GM12878 (cell line): ENCODE measurements around the gene TACC2. TPM values are rescaled to one million over a fixed set of nuclear protein-coding genes. Genes with fewer than 3 reads are reported as not detected.

Experiments used
- ATAC-seq: fragments of 200-7000 bp; cut with Tn5 transposase; 3 replicates; pipeline ENCODE4 v1.9.1; 2020; ENCODE audit warnings: mild to moderate bottlenecking, moderate library complexity
- BruUV-seq: library from RNA; stranded (reverse); fragments of 400-500 nt; replicated peaks from 2 replicates; lab custom pipeline; 2021; lab: Mats Ljungman, UMichigan
- CTCF ChIA-PET: fragments of 300-600 bp; sonication (Branson Sonifier 250); formaldehyde crosslinking; extraction: SDS; loops from one replicate; lab custom pipeline; 2021; ENCODE audit warnings: inconsistent platforms; lab: Yijun Ruan, JAX
- POLR2A ChIA-PET: fragments of 350-600 bp; formaldehyde crosslinking; extraction: SDS; loops from one replicate; lab custom pipeline; 2021; ENCODE audit warnings: inconsistent platforms; lab: Charles Lee
- RAD21 ChIA-PET: fragments of 300-600 bp; sonication (Branson Sonifier 250); formaldehyde crosslinking; loops from one replicate; lab custom pipeline; 2023; ENCODE audit warnings: antibody characterized with exemption; ENCODE audit not compliant: unreplicated experiment; lab: Charles Lee
- SMC1A ChIA-PET: fragments of 300-600 bp; sonication (Branson Sonifier 250); formaldehyde crosslinking; loops from one replicate; lab custom pipeline; 2023; ENCODE audit not compliant: unreplicated experiment, uncharacterized antibody; lab: Charles Lee
- DNase-seq: peaks from one replicate; pipeline ENCODE4 v3.0.0-alpha.2; 2011; ENCODE audit warnings: low read depth, low spot score
- FAIRE-seq: peaks from 3 replicates; lab custom pipeline; 2011; peaks lifted over from hg19 to GRCh38; lab: Jason Lieb, UNC
- H2AFZ ChIP-seq: 2 replicates; pipeline ENCODE4 v1.6.0; 2011; ENCODE audit warnings: low read depth, low read length, control low read depth; ENCODE audit not compliant: control insufficient read depth
- H3K27ac ChIP-seq: 2 replicates; pipeline ENCODE4 v1.5.1; 2011; ENCODE audit warnings: control low read depth; ENCODE audit not compliant: control insufficient read depth, insufficient read depth
- H3K27me3 ChIP-seq, 2 experiments: replicated peaks in 1 of 2; 2 replicates each; pipeline versions ENCODE4 v1.6.0 to v1.6.1; 2011; ENCODE audit warnings: low read length in 1 of 2; ENCODE audit not compliant: control insufficient read depth in 2 of 2, insufficient read depth in 2 of 2
- H3K36me3 ChIP-seq, 2 experiments: 2 replicates each; pipeline ENCODE4 v1.5.1; 2011; ENCODE audit warnings: low read length in 1 of 2; ENCODE audit not compliant: control insufficient read depth in 2 of 2, insufficient read depth in 2 of 2
- H3K4me1 ChIP-seq: 2 replicates; pipeline ENCODE4 v1.6.1; 2011; ENCODE audit warnings: mild to moderate bottlenecking, low read length, moderate library complexity, mixed read lengths; ENCODE audit not compliant: control insufficient read depth, insufficient read depth
- H3K4me2 ChIP-seq: 2 replicates; pipeline ENCODE4 v1.6.0; 2011; ENCODE audit warnings: control low read depth; ENCODE audit not compliant: control insufficient read depth, insufficient read depth
- H3K4me3 ChIP-seq: fragments of 200-600 bp; sonication (generic); 2 replicates; pipeline ENCODE4 v1.5.1; 2016
- H3K79me2 ChIP-seq: 2 replicates; pipeline ENCODE4 v1.6.0; 2011; ENCODE audit warnings: low read length; ENCODE audit not compliant: control insufficient read depth, insufficient read depth
- H3K9ac ChIP-seq: 2 replicates; pipeline ENCODE4 v1.8.0; 2011; ENCODE audit warnings: low read length, control low read depth, mixed read lengths; ENCODE audit not compliant: control insufficient read depth, insufficient read depth
- H3K9me3 ChIP-seq: replicated peaks from 3 replicates; pipeline ENCODE4 v1.5.1; 2011; ENCODE audit warnings: mild to moderate bottlenecking, low read length; ENCODE audit not compliant: control insufficient read depth, insufficient read depth
- H4K20me1 ChIP-seq: 2 replicates; pipeline ENCODE4 v1.6.0; 2011; ENCODE audit not compliant: control insufficient read depth, insufficient read depth
- CHD1 ChIP-seq: IDR thresholded peaks from 2 replicates; pipeline ENCODE4 v1.6.1; 2012; ENCODE audit warnings: low read depth, low read length, improper control_type of control experiment
- IKZF2 ChIP-seq, 2 experiments: fragments of 450-650 bp; IDR thresholded peaks; 2 replicates each; pipeline ENCODE4 v1.6.1; 2017; ENCODE audit warnings: mild to moderate bottlenecking in 2 of 2, moderate library complexity in 2 of 2
- MEF2B ChIP-seq: fragments of 450-650 bp; IDR thresholded peaks from 2 replicates; pipeline ENCODE4 v1.6.1; 2018; ENCODE audit warnings: mild to moderate bottlenecking, moderate library complexity; ENCODE audit not compliant: partially characterized antibody, poor library complexity, severe bottlenecking
- NFXL1 ChIP-seq: fragments of 450-650 bp; IDR thresholded peaks from 2 replicates; pipeline ENCODE4 v1.6.1; 2017; ENCODE audit warnings: antibody characterized with exemption, mild to moderate bottlenecking, borderline replicate concordance
- NR2C2 ChIP-seq: IDR thresholded peaks from 2 replicates; pipeline ENCODE4 v1.6.1; 2011; ENCODE audit warnings: borderline replicate concordance, low read depth; ENCODE audit not compliant: control insufficient read depth, insufficient read length
- SRF ChIP-seq, 2 experiments: IDR thresholded peaks; 2 replicates each; pipeline ENCODE4 v1.6.1; 2011; ENCODE audit warnings: low read depth in 2 of 2, low read length in 2 of 2, mild to moderate bottlenecking in 1 of 2, moderate library complexity in 1 of 2
- TBL1XR1 ChIP-seq: IDR thresholded peaks from 2 replicates; pipeline ENCODE4 v1.6.1; 2012; ENCODE audit warnings: low read depth, low read length, improper control_type of control experiment
- TCF7 ChIP-seq: IDR thresholded peaks from 2 replicates; pipeline ENCODE4 v1.6.1; 2014; ENCODE audit warnings: antibody characterized with exemption, borderline replicate concordance
- ZNF207 ChIP-seq: fragments of 450-650 bp; IDR thresholded peaks from 2 replicates; pipeline ENCODE4 v1.6.1; 2014; ENCODE audit warnings: antibody characterized with exemption, mild to moderate bottlenecking, borderline replicate concordance
- ZNF384 ChIP-seq: IDR thresholded peaks from 2 replicates; pipeline ENCODE4 v1.6.1; 2012; ENCODE audit warnings: low read depth, mild to moderate bottlenecking, low read length, improper control_type of control experiment, borderline replicate concordance
- WGBS: methylation state at CpG from one replicate; pipeline ENCODE4 v1.1.6; 2016; ENCODE audit warnings: low lambda C conversion rate; ENCODE audit not compliant: insufficient replicate concordance, insufficient coverage; ENCODE audit errors: missing lambda C conversion rate; 5-methylcytosine and 5-hydroxymethylcytosine counted together
- in situ Hi-C: fragments of 300-500 bp; cut with MboI; formaldehyde crosslinking; loops from 9 replicates; pipeline ENCODE4 v1.14.3; 2018; ENCODE audit warnings: mixed read lengths
- intact Hi-C: fragments of 100-400 bp; cut with micrococcal nuclease; formaldehyde crosslinking; loops from one replicate; pipeline ENCODE4 v1.14.2; 2022; ENCODE audit not compliant: unreplicated experiment
- polyA plus RNA-seq, 11 experiments: library from polyadenylated mRNA; depleted of rRNA in 4 of 11; unstranded in 6 of 11; stranded (reverse) in 5 of 11; fragments of >200 nt; fragmentation: Nextera tagmentation in 4 of 11; fragmentation: Illumina TruSeq in 1 of 11; extraction: Ambion mirVana in 4 of 11; extraction: Trizol in 1 of 11; gene quantifications; 1 replicate in 1 of 11; 2 replicates in 10 of 11; pipeline versions ENCODE4 v1.2.1 to v1.2.3, GENCODE V29; 2011 to 2016; ENCODE audit warnings: inconsistent platforms in 2 of 11, missing spikeins in 2 of 11, low read depth in 1 of 11
- total RNA-seq, 4 experiments: library from RNA; depleted of rRNA in 3 of 4; stranded (reverse); fragments of >200 nt in 3 of 4; fragmentation: Illumina TruSeq in 1 of 4; extraction: Trizol in 1 of 4; gene quantifications; 2 replicates each; pipeline versions ENCODE4 v1.2.1 to v1.2.3, GENCODE V29; 2013 to 2021
- TF ChIP-seq, protein P1 (sequence below): fragments of 450-650 bp; formaldehyde crosslinking; IDR thresholded peaks from 2 replicates; pipeline ENCODE4 v1.4.0; 2022; ENCODE audit warnings: mild to moderate bottlenecking, moderate library complexity
- TF ChIP-seq, protein P2 (sequence below): fragments of 450-650 bp; IDR thresholded peaks from 2 replicates; pipeline ENCODE4 v1.6.1; 2017; ENCODE audit warnings: low read depth, mild to moderate bottlenecking, moderate library complexity
- TF ChIP-seq, protein P3 (sequence below): fragments of 450-650 bp; IDR thresholded peaks from 2 replicates; pipeline ENCODE4 v1.6.1; 2016; ENCODE audit warnings: mild to moderate bottlenecking, moderate library complexity, borderline replicate concordance

The TACC2 gene
- total and polyA plus RNA-seq, 10 of the 15 experiments (the other 5 are each of a cell fraction or from before 2014, with no cell fraction given) = 0.07 to 0.64 (median 0.13) TPM; not detected in 5

DNA sequence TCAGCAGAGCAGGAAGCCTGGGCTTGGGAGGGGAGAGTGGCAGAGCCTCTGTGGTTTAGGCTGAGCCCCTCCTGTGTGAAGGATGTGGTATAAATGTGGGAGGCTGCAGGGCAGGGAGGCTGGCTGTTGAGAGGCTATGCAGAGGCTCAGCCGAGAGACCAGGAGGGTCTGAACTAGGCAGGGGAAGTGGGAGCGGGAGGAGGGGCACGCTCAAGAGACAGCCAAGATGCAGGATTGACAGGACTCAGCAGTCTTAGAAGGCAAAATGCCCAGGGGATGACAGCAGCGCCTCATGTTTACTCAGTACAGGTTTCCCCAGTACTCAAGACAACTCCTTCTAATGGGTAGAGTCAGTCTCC lies 306.5 kb downstream of the TACC2 start:
- H3K79me2 ChIP-seq = no peaks in the 10 kb centered on the region
- no peak for ATAC-seq
- peaks cover 0 to 4% of the 10 kb centered on the region in 2 experiments; a peak in 1 of 4 replicates for H3K27me3 ChIP-seq
- SMC1A ChIA-PET = interaction anchor here (0.7 to 2.7 kb wide), 2 partner anchors 28 to 139 kb away, joined by 3 to 12 read pairs; no protein-coding TSS in a partner anchor
- H3K36me3 ChIP-seq = no peaks in the 10 kb centered on the region
- no peak overlapping the region for H3K27ac ChIP-seq
- RAD21 ChIA-PET = no interaction called here
- H3K4me1 ChIP-seq = peaks cover 5% of the 10 kb centered on the region
- no peak overlapping the region for H3K4me3 ChIP-seq
- no peak overlapping the region for H3K9ac ChIP-seq
- no peak for FAIRE-seq
- intact Hi-C loops (loop anchor here (5.0 kb wide), 1 partner anchor 407 kb away; no protein-coding TSS in a partner anchor), in situ Hi-C loops (loop anchor here (5.0 kb wide), 2 partner anchors 137 to 272 kb away; no protein-coding TSS in a partner anchor)
- BruUV-seq = no TSS peak
- no peak for DNase-seq
- no peaks in the 10 kb centered on the region for H4K20me1 ChIP-seq
- no peak overlapping the region for H3K4me2 ChIP-seq
- H3K9me3 ChIP-seq = no peaks in the 10 kb centered on the region; the same call in 2 of the 3 replicates
- H2AFZ ChIP-seq = no peak overlapping the region
- CTCF ChIA-PET = interaction anchor here (2.2 kb wide), 1 partner anchor 139 kb away, joined by 9 read pairs; no protein-coding TSS in a partner anchor
- POLR2A ChIA-PET = no interaction called here
- 0% methylated on average over 2 of the region's 4 CpGs for WGBS
- TF ChIP-seq SRF (IDR thresholded peaks at IDR 0.05; ENCODE audit: low read depth in 2 of 2, low read length in 2 of 2) = no peak
- no peak for TF ChIP-seq CHD1
- no peak for TF ChIP-seq TCF7
- TF ChIP-seq ZNF384 = no peak
- TF ChIP-seq, protein P1, sequence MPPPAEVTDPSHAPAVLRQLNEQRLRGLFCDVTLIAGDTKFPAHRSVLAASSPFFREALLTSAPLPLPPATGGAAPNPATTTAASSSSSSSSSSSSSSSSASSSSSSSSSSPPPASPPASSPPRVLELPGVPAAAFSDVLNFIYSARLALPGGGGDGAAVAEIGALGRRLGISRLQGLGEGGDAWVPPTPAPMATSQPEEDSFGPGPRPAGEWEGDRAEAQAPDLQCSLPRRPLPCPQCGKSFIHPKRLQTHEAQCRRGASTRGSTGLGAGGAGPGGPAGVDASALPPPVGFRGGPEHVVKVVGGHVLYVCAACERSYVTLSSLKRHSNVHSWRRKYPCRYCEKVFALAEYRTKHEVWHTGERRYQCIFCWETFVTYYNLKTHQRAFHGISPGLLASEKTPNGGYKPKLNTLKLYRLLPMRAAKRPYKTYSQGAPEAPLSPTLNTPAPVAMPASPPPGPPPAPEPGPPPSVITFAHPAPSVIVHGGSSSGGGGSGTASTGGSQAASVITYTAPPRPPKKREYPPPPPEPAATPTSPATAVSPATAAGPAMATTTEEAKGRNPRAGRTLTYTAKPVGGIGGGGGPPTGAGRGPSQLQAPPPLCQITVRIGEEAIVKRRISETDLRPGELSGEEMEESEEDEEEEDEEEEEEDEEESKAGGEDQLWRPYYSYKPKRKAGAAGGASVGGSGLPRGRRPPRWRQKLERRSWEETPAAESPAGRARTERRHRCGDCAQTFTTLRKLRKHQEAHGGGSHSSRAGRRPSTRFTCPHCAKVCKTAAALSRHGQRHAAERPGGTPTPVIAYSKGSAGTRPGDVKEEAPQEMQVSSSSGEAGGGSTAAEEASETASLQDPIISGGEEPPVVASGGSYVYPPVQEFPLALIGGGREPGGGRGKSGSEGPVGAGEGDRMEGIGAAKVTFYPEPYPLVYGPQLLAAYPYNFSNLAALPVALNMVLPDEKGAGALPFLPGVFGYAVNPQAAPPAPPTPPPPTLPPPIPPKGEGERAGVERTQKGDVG (CRISPR knock-in tag) = no peak
- TF ChIP-seq, protein P2, sequence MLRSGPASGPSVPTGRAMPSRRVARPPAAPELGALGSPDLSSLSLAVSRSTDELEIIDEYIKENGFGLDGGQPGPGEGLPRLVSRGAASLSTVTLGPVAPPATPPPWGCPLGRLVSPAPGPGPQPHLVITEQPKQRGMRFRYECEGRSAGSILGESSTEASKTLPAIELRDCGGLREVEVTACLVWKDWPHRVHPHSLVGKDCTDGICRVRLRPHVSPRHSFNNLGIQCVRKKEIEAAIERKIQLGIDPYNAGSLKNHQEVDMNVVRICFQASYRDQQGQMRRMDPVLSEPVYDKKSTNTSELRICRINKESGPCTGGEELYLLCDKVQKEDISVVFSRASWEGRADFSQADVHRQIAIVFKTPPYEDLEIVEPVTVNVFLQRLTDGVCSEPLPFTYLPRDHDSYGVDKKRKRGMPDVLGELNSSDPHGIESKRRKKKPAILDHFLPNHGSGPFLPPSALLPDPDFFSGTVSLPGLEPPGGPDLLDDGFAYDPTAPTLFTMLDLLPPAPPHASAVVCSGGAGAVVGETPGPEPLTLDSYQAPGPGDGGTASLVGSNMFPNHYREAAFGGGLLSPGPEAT = no peak
- TF ChIP-seq ZNF207 = no peak
- TF ChIP-seq, protein P3, sequence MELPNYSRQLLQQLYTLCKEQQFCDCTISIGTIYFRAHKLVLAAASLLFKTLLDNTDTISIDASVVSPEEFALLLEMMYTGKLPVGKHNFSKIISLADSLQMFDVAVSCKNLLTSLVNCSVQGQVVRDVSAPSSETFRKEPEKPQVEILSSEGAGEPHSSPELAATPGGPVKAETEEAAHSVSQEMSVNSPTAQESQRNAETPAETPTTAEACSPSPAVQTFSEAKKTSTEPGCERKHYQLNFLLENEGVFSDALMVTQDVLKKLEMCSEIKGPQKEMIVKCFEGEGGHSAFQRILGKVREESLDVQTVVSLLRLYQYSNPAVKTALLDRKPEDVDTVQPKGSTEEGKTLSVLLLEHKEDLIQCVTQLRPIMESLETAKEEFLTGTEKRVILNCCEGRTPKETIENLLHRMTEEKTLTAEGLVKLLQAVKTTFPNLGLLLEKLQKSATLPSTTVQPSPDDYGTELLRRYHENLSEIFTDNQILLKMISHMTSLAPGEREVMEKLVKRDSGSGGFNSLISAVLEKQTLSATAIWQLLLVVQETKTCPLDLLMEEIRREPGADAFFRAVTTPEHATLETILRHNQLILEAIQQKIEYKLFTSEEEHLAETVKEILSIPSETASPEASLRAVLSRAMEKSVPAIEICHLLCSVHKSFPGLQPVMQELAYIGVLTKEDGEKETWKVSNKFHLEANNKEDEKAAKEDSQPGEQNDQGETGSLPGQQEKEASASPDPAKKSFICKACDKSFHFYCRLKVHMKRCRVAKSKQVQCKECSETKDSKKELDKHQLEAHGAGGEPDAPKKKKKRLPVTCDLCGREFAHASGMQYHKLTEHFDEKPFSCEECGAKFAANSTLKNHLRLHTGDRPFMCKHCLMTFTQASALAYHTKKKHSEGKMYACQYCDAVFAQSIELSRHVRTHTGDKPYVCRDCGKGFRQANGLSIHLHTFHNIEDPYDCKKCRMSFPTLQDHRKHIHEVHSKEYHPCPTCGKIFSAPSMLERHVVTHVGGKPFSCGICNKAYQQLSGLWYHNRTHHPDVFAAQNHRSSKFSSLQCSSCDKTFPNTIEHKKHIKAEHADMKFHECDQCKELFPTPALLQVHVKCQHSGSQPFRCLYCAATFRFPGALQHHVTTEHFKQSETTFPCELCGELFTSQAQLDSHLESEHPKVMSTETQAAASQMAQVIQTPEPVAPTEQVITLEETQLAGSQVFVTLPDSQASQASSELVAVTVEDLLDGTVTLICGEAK = no peak
- no peak for TF ChIP-seq IKZF2 (IDR thresholded peaks at IDR 0.05)
- no peak for TF ChIP-seq NFXL1
- TF ChIP-seq MEF2B = no peak
- no peak for TF ChIP-seq TBL1XR1
- no peak for TF ChIP-seq NR2C2
